HepG2 (cell line): ENCODE data around the gene NFE2L3.

Source experiments
- BRCA1 ChIP-seq: sonication (generic); formaldehyde crosslinking; IDR thresholded peaks from 2 replicates; pipeline ENCODE4 v1.4.0; 2020; ENCODE audit warnings: missing genetic modification reagents
- FOXM1 ChIP-seq: sonication (generic); formaldehyde crosslinking; IDR thresholded peaks from 2 replicates; pipeline ENCODE4 v1.5.0; 2020; ENCODE audit warnings: missing genetic modification reagents
- HNRNPUL1 ChIP-seq: fragments of 200-400 bp; formaldehyde crosslinking; IDR thresholded peaks from 2 replicates; pipeline ENCODE4 v1.6.1; 2017; ENCODE audit warnings: low read depth, mild to moderate bottlenecking, low read length, moderate library complexity
- JUND ChIP-seq: sonication (generic); formaldehyde crosslinking; IDR thresholded peaks from 2 replicates; pipeline ENCODE4 v1.8.0; 2022; ENCODE audit warnings: mild to moderate bottlenecking, missing genetic modification reagents
- KDM5A ChIP-seq: fragments of 200-600 bp; sonication (generic); IDR thresholded peaks from 2 replicates; pipeline ENCODE4 v1.7.0; 2018; ENCODE audit warnings: antibody characterized with exemption, mild to moderate bottlenecking, low read length, borderline replicate concordance
- ZFP1 ChIP-seq: IDR thresholded peaks from 2 replicates; pipeline ENCODE4 v1.6.1; 2016
- ZNF558 ChIP-seq: sonication (generic); formaldehyde crosslinking; IDR thresholded peaks from 2 replicates; pipeline ENCODE4 v1.9.0; 2022; ENCODE audit warnings: mild to moderate bottlenecking, missing genetic modification reagents, borderline replicate concordance
- TF ChIP-seq, protein P1 (sequence below): sonication (generic); formaldehyde crosslinking; IDR thresholded peaks from 2 replicates; pipeline ENCODE4 v1.8.1; 2023; ENCODE audit warnings: missing genetic modification reagents, mild to moderate bottlenecking, borderline replicate concordance
- TF ChIP-seq, protein P2 (sequence below): sonication (generic); formaldehyde crosslinking; IDR thresholded peaks from 2 replicates; pipeline ENCODE4 v1.5.0; 2020; ENCODE audit warnings: missing genetic modification reagents

DNA sequence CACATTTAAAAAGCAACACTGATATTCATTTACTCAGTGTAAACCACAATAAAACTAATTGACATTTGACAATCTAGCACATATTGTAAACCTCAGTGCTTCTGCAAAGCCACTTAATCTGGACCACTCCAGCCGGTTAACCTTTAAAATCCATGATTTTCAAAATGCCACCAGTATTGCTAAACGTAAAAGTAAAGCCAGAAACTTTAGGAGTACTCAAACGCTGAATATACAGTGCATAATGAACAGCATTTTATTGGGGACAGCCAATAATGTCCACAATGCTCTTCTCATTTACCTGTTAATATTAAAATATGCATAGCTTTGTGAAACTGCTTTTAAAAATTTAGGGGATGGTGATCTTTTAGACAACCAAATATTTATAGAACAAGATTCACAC, 37.7 kb downstream of the NFE2L3 start:
- no peak for TF ChIP-seq FOXM1 (CRISPR knock-in tag)
- no peak for TF ChIP-seq ZNF558
- TF ChIP-seq, protein P1, sequence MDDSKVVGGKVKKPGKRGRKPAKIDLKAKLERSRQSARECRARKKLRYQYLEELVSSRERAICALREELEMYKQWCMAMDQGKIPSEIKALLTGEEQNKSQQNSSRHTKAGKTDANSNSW (CRISPR knock-in tag) = no peak
- no peak for TF ChIP-seq HNRNPUL1
- no peak for TF ChIP-seq KDM5A
- no peak for TF ChIP-seq JUND (CRISPR knock-in tag)
- TF ChIP-seq ZFP1 (CRISPR knock-in tag) = no peak
- TF ChIP-seq, protein P2, sequence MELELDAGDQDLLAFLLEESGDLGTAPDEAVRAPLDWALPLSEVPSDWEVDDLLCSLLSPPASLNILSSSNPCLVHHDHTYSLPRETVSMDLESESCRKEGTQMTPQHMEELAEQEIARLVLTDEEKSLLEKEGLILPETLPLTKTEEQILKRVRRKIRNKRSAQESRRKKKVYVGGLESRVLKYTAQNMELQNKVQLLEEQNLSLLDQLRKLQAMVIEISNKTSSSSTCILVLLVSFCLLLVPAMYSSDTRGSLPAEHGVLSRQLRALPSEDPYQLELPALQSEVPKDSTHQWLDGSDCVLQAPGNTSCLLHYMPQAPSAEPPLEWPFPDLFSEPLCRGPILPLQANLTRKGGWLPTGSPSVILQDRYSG (CRISPR knock-in tag) = no peak
- TF ChIP-seq BRCA1 (CRISPR knock-in tag) = no peak
